ENCODE measurements around the gene OR9Q2.

DNA sequence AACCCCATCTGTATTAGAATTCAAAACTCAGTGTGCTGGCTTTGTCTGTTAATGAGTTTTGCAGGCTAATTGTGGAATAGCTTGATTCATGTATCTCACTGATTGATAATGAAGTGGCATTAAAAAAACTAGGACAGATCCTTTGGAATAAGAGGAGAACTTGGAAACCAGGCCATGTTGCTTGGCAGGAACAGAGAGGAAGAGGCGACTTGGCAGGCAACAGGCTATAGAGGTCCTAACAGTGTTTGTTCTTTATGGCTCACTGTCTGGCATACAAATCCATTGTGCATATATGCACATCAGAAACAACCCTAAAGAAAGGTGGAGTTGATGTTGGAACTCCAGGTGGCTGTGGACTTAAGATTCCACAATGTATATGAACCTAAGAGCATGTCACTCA lies 46.1 kb upstream of the OR9Q2 start:
- TF ChIP-seq, protein P1, sequence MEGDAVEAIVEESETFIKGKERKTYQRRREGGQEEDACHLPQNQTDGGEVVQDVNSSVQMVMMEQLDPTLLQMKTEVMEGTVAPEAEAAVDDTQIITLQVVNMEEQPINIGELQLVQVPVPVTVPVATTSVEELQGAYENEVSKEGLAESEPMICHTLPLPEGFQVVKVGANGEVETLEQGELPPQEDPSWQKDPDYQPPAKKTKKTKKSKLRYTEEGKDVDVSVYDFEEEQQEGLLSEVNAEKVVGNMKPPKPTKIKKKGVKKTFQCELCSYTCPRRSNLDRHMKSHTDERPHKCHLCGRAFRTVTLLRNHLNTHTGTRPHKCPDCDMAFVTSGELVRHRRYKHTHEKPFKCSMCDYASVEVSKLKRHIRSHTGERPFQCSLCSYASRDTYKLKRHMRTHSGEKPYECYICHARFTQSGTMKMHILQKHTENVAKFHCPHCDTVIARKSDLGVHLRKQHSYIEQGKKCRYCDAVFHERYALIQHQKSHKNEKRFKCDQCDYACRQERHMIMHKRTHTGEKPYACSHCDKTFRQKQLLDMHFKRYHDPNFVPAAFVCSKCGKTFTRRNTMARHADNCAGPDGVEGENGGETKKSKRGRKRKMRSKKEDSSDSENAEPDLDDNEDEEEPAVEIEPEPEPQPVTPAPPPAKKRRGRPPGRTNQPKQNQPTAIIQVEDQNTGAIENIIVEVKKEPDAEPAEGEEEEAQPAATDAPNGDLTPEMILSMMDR (IDR thresholded peaks at IDR 0.05) = no peak
- TF ChIP-seq EP300 (IDR thresholded peaks at IDR 0.05) (no peak), POLR2AphosphoS5 (IDR thresholded peaks at IDR 0.05) (no peak), POLR2A (IDR thresholded peaks at IDR 0.05) (no peak)
